ENCODE results near the gene GPR65.

The GPR65 gene

GRCh38 chr14:88063811-88064210 lies 58.9 kb downstream of the GPR65 start:
- no peak overlapping the region for H2AFZ ChIP-seq (ENCODE audit: low read length)
- H3K4me3 ChIP-seq (ENCODE audit: low read length, poor library complexity, severe bottlenecking) = no peak overlapping the region
- no peaks in the 10 kb centered on the region for H3K36me3 ChIP-seq (ENCODE audit: insufficient read depth, low read length)
- no peaks in the 10 kb centered on the region for H4K20me1 ChIP-seq (ENCODE audit: insufficient read depth, low read length, poor library complexity, severe bottlenecking)
- H3K79me2 ChIP-seq (ENCODE audit: insufficient read depth, low read length) = no peaks in the 10 kb centered on the region
- H3K27me3 ChIP-seq (ENCODE audit: insufficient read depth, low read length, poor library complexity, severe bottlenecking) = no peaks in the 10 kb centered on the region
- no peak overlapping the region for H3K4me2 ChIP-seq (ENCODE audit: low read depth, low read length, poor library complexity, severe bottlenecking)
- no peaks in the 10 kb centered on the region for H3K9me2 ChIP-seq (replicated peaks; ENCODE audit: low read depth, low read length)
- no peaks in the 10 kb centered on the region for H3F3A ChIP-seq (ENCODE audit: low read depth)
- no peak overlapping the region for H3K9ac ChIP-seq (ENCODE audit: low read depth, low read length, poor library complexity, severe bottlenecking)
- no peak for TF ChIP-seq EZH2phosphoT487 (IDR thresholded peaks at IDR 0.05; ENCODE audit: borderline replicate concordance)
- TF ChIP-seq, protein P1, sequence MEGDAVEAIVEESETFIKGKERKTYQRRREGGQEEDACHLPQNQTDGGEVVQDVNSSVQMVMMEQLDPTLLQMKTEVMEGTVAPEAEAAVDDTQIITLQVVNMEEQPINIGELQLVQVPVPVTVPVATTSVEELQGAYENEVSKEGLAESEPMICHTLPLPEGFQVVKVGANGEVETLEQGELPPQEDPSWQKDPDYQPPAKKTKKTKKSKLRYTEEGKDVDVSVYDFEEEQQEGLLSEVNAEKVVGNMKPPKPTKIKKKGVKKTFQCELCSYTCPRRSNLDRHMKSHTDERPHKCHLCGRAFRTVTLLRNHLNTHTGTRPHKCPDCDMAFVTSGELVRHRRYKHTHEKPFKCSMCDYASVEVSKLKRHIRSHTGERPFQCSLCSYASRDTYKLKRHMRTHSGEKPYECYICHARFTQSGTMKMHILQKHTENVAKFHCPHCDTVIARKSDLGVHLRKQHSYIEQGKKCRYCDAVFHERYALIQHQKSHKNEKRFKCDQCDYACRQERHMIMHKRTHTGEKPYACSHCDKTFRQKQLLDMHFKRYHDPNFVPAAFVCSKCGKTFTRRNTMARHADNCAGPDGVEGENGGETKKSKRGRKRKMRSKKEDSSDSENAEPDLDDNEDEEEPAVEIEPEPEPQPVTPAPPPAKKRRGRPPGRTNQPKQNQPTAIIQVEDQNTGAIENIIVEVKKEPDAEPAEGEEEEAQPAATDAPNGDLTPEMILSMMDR (conservative IDR thresholded peaks at IDR 0.05; ENCODE audit: low read length) = no peak
- no peaks in the 10 kb centered on the region for H3K4me1 ChIP-seq (ENCODE audit: insufficient read depth, low read length, poor library complexity, severe bottlenecking)
- no peaks in the 10 kb centered on the region for H3K9me3 ChIP-seq (ENCODE audit: insufficient read depth, low read depth, low read length)
